GM21515 (cell line): ENCODE data around the gene NOX5.

Experiments used
- ATAC-seq: cut with Tn5 transposase; IDR thresholded peaks from one replicate; pipeline ENCODE4 v1.9.1; 2021; ENCODE audit not compliant: unreplicated experiment

NOX5 gene

DNA sequence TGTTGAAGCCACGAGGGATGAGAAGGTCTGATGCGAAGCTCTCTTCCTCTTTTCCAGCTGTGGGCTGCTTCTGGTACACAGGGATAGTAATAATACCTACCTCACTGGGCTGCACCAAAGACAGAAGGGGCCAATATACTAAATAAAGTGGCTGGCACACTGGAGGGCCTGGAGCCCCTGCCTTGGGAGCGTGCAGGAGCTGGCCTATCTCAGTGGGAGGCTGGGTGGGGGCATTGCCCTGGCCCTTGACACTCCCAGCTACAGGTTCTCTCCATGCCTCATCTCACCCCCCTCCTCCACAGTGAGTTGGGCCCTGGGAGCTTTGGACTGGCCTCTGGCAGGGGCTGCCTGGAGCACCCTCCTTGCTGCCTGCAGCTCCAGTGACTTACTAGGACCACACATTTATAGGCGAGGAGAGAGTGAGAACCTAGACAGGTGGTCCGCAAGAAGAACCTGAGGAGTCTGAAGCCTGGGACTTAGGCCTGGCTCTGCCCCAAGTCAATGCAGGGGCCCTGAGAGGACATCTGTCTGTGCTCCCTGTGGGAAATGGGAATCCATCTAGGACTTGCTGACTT lies 1.6 kb downstream of the NOX5 start:
- ATAC-seq: no peak

DNA sequence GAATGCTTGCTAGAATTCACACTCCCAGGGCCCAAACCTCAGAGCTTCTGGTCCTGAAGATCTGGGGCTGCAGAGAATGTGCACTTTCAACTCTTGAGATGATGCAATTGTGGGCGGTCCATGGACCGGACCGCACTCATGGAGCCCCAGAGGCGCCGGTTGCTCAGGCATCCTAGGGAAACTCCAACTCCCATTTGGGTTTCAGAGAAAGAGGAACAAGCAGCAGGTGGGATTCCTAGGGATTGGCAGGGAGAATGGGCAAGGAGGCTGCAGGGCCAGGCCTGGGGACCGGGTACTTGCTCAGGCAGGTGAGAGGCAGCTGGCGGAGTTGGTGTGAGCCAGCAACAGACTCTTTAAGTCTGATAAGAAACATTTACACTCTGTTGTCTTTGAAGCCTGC lies 3.5 kb downstream of the NOX5 start:
- ATAC-seq: no peak

- ATAC-seq: no peak
These were observed 4.5 kb downstream of the NOX5 start for GRCh38 chr15:69018951-69019350.

DNA sequence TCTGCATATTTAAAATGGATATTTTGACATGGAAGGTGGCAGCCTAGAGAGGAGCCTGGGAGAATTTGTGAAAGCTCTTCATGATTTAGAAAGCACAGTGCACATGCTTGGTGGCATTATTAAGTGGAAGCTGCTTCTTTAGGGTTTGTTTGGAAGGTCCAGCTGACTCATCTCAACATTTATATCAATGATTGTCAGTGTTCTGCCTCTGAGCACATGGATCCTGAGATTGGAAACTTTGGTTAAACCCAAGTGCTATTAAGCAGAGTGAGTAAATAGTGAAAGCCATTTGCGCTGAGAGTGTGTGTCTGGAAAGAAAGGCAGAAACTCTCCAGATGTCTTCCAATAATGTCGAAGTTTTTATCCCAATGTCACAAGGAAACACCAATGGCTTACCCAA lies 7.4 kb downstream of the NOX5 start:
- no peak for ATAC-seq

- no peak for ATAC-seq
These were observed 10.8 kb downstream of the NOX5 start for GRCh38 chr15:69025320-69025719.

DNA sequence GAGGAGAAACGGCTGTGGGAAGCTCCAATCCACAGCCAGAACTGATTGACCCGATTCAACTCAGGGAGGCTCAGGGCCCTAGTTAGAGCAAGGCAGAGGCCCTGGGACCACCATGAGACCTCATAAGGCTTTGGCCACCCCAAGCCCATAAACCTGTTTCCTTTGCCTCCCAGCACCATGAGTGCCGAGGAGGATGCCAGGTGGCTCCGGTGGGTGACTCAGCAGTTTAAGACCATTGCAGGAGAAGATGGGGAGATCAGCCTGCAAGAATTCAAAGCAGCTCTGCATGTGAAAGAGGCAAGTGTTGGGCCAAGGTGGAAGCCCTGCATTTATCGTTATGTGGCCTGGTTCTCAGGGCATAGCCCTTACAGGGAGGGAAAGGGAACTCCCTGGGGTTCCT lies 11.9 kb downstream of the NOX5 start:
- ATAC-seq: no peak

GRCh38 chr15:69027976-69028518 lies 13.6 kb downstream of the NOX5 start:
- no peak for ATAC-seq

DNA sequence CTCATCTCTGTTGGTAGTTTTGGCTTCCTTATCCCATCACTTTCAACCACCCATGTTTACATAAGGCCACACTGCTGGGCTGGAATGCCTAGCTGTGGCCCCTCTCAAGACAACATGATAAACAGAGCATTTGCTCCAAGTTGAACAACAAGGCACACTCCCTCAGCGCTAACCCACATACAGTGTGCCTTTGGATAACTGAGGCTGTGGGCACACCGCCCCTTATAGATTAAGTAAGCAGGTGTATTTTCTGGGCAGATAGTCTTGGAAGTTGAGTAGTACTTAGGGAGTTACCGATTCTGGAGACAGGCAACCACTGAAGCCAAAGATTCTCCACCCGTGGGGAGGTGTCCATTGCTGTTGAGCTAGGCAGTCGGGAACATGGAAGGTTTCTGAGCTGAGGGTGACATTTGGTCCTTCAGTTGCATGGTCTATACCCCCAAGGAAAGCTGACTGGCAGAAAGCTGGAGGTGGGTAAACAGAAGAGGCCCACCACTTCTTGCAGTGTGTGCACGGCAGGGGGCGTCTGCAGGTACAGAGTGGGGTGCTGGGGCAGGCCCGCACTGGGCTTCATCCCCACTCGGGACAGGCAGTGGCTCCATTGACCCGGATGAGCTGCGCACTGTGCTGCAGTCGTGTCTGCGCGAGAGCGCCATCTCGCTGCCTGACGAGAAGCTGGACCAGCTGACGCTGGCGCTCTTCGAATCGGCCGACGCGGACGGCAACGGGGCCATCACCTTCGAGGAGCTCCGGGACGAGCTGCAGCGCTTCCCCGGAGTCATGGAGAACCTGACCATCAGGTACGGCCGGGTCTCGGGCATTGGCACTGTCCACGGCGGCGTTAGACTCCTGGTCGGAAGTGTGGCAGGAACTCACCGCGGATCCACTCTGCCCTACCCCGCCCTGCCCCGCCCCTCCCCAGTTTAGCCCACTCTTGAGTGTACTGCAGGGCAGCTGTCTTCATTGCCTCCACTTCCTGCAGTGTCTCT lies 16.8 kb downstream of the NOX5 start:
- ATAC-seq: no peak

DNA sequence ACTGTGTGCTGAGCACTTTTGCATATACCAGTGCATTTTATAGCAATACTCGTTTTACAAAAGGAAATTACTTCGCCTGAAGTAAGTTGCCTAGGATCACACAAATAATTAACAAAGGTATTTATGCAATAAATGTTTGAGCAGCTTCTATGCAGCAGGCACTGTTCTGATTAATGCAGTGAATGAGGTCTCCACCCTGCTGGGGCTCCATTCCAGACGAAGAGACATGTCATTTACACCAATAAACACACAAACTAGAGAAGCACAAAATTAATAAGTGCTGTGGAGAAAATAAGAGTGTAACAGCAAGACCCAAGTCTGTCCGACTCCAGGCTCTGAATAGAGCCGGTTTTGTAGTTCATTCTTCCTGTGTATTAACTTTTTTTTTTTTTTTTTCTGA lies 17.5 kb downstream of the NOX5 start:
- ATAC-seq: no peak

DNA sequence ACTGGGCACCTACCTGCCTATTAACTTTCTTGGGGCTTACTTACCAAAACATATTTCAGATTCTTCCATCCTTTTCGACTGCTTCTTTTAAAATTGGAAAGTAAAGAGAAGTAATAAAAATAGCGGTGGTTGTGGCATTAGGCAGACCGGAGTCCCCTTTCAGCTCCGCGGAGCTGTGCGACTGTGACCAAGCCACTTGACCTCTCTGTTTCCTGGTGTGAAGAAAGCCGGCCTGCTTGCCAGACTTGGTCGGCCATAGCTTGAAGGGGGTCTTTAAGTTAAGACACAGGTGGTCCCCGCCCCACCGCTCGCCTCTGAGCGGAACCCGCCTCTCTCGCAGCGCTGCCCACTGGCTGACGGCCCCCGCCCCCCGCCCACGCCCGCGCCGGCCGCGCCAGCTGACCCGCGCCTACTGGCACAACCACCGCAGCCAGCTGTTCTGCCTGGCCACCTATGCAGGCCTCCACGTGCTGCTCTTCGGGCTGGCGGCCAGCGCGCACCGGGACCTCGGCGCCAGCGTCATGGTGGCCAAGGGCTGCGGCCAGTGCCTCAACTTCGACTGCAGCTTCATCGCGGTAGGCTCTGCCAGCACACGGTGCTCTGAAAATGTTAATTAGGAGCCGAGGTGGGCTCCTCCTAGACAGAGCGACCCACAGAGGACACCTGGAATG lies 18.3 kb downstream of the NOX5 start:
- no peak for ATAC-seq

GRCh38 chr15:69034352-69034751 lies 19.9 kb downstream of the NOX5 start:
- ATAC-seq: no peak

- no peak for ATAC-seq
These were observed 20.9 kb downstream of the NOX5 start for GRCh38 chr15:69035205-69035917.

DNA sequence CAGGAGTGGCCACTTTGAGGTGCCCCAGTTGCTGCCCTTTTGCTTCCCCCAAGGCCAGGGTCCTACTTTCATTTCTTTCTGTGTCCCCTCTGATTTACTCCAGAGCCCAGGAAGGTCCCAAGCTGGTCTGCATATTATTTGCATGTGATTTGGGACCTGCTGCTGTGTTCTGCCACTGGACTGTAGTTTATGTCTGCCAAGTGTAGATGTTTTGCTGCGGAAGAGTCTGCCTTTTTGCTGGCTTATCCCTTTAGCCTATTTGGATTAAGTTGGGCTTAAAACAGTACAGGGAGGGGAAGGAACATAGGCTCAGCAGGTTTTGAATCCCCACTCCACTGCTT lies 21.4 kb downstream of the NOX5 start:
- ATAC-seq: no peak

DNA sequence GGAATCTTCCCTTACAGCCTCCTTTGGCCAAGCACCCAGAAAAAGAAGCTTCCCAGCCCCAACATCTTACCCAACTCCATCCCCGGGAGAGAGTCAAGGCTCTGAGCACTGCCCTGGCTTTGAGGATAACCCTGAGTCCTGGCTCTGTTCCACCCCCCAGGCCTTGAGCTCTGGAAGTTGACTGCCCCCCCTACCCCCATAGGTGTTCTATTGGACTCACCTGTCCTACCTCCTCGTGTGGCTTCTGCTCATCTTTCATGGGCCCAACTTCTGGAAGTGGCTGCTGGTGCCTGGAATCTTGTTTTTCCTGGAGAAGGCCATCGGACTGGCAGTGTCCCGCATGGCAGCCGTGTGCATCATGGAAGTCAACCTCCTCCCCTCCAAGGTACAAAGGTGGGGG lies 22.3 kb downstream of the NOX5 start:
- no peak for ATAC-seq

DNA sequence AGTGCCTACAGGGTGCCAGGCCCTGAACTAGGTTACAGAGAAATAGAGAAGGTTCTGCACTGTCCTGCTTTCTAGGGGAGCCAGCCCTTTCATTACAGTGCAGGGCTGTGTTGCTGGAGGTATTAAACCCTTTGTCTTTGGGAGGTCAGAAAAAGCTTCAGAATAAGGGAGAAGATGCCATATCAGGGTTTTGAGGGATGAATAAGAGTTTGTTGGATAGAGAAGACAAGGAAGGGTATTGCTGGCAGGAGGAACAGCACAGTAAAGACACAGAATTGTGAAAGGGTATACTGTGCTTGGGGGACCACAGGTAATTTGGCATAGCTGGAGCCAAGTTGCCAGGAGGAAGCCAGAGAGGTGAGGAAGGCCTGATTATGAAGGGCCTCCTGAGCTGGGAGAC lies 23.0 kb downstream of the NOX5 start:
- ATAC-seq: no peak

- no peak for ATAC-seq
These were observed 23.5 kb downstream of the NOX5 start for GRCh38 chr15:69037977-69038376.

DNA sequence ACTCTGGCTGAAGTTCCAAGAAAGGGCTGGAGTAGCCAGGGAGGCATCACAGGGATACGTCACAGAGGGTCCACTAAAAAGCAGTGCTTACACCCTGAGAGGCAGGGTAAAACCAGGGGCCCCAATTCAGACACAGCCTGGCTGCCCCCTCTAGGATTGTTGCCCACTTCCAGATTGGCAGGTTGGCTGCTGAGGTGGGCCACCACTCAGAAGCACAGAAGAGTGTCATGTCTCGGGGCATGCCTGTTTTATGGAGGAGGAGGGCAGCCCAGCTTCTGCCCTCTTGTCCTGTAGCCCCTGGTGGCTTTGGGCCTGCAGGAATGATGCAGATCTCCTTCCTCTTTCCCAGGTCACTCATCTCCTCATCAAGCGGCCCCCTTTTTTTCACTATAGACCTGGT lies 24.0 kb downstream of the NOX5 start:
- no peak for ATAC-seq

- ATAC-seq: no peak
These were observed 25.2 kb downstream of the NOX5 start for GRCh38 chr15:69039516-69040225.

GRCh38 chr15:69042531-69042930 lies 28.0 kb downstream of the NOX5 start:
- no peak for ATAC-seq

DNA sequence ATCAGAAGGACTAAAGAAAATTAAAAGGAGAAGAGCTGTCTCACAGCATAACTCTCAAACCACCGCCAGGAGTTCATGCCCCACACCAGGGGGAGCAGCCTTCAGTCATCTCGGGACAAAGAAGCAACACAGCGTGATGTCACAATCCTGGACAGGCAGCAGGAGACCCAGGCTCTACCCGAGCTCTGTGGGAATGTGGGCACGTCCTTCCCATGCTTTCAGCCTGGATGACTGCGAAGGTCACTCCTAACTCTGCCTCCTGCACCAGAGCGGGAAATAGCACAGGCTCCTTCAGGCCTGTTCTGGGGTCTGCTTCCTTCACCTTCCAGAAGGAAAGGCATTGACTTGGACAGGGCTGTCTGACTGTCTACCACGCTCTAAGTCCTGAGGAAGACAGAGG lies 31.3 kb downstream of the NOX5 start:
- ATAC-seq: no peak

DNA sequence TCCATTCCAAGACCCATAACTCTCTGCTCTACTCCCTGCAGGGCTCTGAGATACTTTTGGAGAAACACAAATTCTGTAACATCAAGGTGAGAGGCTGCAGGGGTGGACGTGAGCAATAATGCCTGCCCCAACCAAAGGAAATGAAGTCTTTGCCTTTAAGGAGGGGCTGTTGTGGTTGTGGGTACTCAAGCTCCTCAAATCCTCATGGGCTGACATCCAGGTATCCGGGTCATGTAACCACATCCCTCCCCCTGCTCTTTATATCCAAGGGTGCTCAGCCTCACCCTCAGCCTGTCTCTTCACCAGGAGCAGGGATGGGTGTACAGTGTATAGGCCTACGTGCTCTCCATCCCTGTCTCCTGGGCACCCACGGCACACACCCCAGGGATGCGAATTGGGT lies 32.3 kb downstream of the NOX5 start:
- no peak for ATAC-seq
